H9 (cell line): ENCODE data around the gene HSFX2. TPM values are rescaled to one million over a fixed set of nuclear protein-coding genes. Genes with fewer than 3 reads are reported as not detected.

Source experiments
- DNase-seq: peaks from one replicate; pipeline ENCODE4 v3.0.0-alpha.2; 2017
- H2AFZ ChIP-seq: one replicate; pipeline ENCODE4 v1.6.1; 2013; ENCODE audit warnings: mild to moderate bottlenecking, low read length, control low read depth, moderate library complexity
- H2AK5ac ChIP-seq: 2 replicates; pipeline ENCODE4 v1.6.1; 2013; ENCODE audit warnings: low read length, control low read depth, mixed read lengths; ENCODE audit not compliant: insufficient read length
- H2BK120ac ChIP-seq: one replicate; pipeline ENCODE4 v1.6.1; 2013; ENCODE audit warnings: low read depth, mild to moderate bottlenecking, low read length, control low read depth, inconsistent platforms; ENCODE audit not compliant: poor library complexity, severe bottlenecking
- H2BK12ac ChIP-seq: 2 replicates; pipeline ENCODE4 v1.6.1; 2013; ENCODE audit warnings: low read length, control low read depth, mixed read lengths, low read depth; ENCODE audit not compliant: insufficient read length
- H2BK15ac ChIP-seq: 2 replicates; pipeline ENCODE4 v1.6.1; 2013; ENCODE audit warnings: low read depth, low read length, control low read depth
- H2BK20ac ChIP-seq: one replicate; pipeline ENCODE4 v1.6.1; 2013; ENCODE audit warnings: low read depth, mild to moderate bottlenecking, low read length, control low read depth, inconsistent platforms; ENCODE audit not compliant: poor library complexity, severe bottlenecking
- H2BK5ac ChIP-seq: 2 replicates; pipeline ENCODE4 v1.6.1; 2013; ENCODE audit warnings: low read length, control low read depth, mixed read lengths; ENCODE audit not compliant: insufficient read length
- H3K14ac ChIP-seq: 2 replicates; pipeline ENCODE4 v1.6.1; 2013; ENCODE audit warnings: low read length, control low read depth; ENCODE audit not compliant: insufficient read depth
- H3K18ac ChIP-seq: 2 replicates; pipeline ENCODE4 v1.6.1; 2013; ENCODE audit warnings: low read depth, mild to moderate bottlenecking, mixed read lengths, low read length, control low read depth; ENCODE audit not compliant: insufficient read length
- H3K23ac ChIP-seq: 2 replicates; pipeline ENCODE4 v1.6.1; 2013; ENCODE audit warnings: low read length, control low read depth, mixed read lengths, low read depth; ENCODE audit not compliant: insufficient read length
- H3K23me2 ChIP-seq: 2 replicates; pipeline ENCODE4 v1.6.1; 2013; ENCODE audit warnings: low read depth, mild to moderate bottlenecking, mixed read lengths, low read length, control low read depth; ENCODE audit not compliant: insufficient read length, poor library complexity, severe bottlenecking
- H3K27ac ChIP-seq: 2 replicates; pipeline ENCODE4 v1.5.1; 2013; ENCODE audit warnings: low read length, control low read depth, mixed read lengths, low read depth; ENCODE audit not compliant: insufficient read length
- H3K27me3 ChIP-seq: 2 replicates; pipeline ENCODE4 v1.6.1; 2013; ENCODE audit warnings: low read length, control low read depth, inconsistent platforms; ENCODE audit not compliant: insufficient read depth
- H3K4ac ChIP-seq: 2 replicates; pipeline ENCODE4 v1.6.1; 2013; ENCODE audit warnings: low read depth, mild to moderate bottlenecking, control low read depth, inconsistent platforms, low read length, moderate library complexity
- H3K4me1 ChIP-seq: 2 replicates; pipeline ENCODE4 v1.6.1; 2013; ENCODE audit warnings: low read length, control low read depth, inconsistent platforms; ENCODE audit not compliant: insufficient read depth
- H3K4me2 ChIP-seq: 2 replicates; pipeline ENCODE4 v1.6.1; 2013; ENCODE audit warnings: low read length, control low read depth, mixed read lengths; ENCODE audit not compliant: insufficient read length, insufficient read depth
- H3K56ac ChIP-seq: 2 replicates; pipeline ENCODE4 v1.6.1; 2013; ENCODE audit warnings: low read depth, mild to moderate bottlenecking, mixed read lengths, low read length, control low read depth; ENCODE audit not compliant: insufficient read length
- H3K79me1 ChIP-seq: 2 replicates; pipeline ENCODE4 v1.6.1; 2013; ENCODE audit warnings: low read depth, mild to moderate bottlenecking, moderate library complexity, low read length, control low read depth, inconsistent platforms; ENCODE audit not compliant: insufficient read depth, poor library complexity, severe bottlenecking
- H3K79me2 ChIP-seq: 2 replicates; pipeline ENCODE4 v1.6.1; 2013; ENCODE audit warnings: low read length, control low read depth, inconsistent platforms; ENCODE audit not compliant: insufficient read depth
- H3K9ac ChIP-seq: 2 replicates; pipeline ENCODE4 v1.6.1; 2013; ENCODE audit warnings: low read length, control low read depth, mixed read lengths; ENCODE audit not compliant: insufficient read length; ENCODE audit errors: extremely low read depth
- H3K9me3 ChIP-seq: one replicate; pipeline ENCODE4 v1.6.1; 2013; ENCODE audit warnings: low read depth, low read length, inconsistent platforms; ENCODE audit not compliant: control insufficient read depth
- H3T11ph ChIP-seq: one replicate; pipeline ENCODE4 v1.6.1; 2013; ENCODE audit warnings: mild to moderate bottlenecking, low read length, control low read depth, inconsistent platforms
- H4K20me1 ChIP-seq: one replicate; pipeline ENCODE4 v1.6.1; 2013; ENCODE audit not compliant: control insufficient read depth, insufficient read length, insufficient read depth
- H4K5ac ChIP-seq: 2 replicates; pipeline ENCODE4 v1.6.1; 2013; ENCODE audit warnings: low read depth, mild to moderate bottlenecking, mixed read lengths, low read length, control low read depth; ENCODE audit not compliant: insufficient read length
- H4K8ac ChIP-seq: replicated peaks from 2 replicates; pipeline ENCODE4 v1.6.1; 2013; ENCODE audit warnings: low read length, control low read depth, mixed read lengths, low read depth; ENCODE audit not compliant: insufficient read length
- H4K91ac ChIP-seq: 2 replicates; pipeline ENCODE4 v1.6.1; 2013; ENCODE audit warnings: low read depth, mild to moderate bottlenecking, moderate library complexity, mixed read lengths, low read length, control low read depth; ENCODE audit not compliant: insufficient read length
- H3K27ac Mint-ChIP-seq, 3 experiments: 2 replicates in 2 of 3; 3 replicates in 1 of 3; pipeline ENCODE4 v1.8.0; 2020 to 2021; ENCODE audit warnings: mixed read lengths in 3 of 3, mild to moderate bottlenecking in 1 of 3, moderate library complexity in 1 of 3
- H3K27me3 Mint-ChIP-seq: 2 replicates; pipeline ENCODE4 v1.8.0; 2021; ENCODE audit warnings: low read depth, mild to moderate bottlenecking, moderate library complexity, mixed read lengths
- H3K36me3 Mint-ChIP-seq, 3 experiments: 2 replicates in 2 of 3; 3 replicates in 1 of 3; pipeline ENCODE4 v1.8.0; 2020 to 2021; ENCODE audit warnings: low read depth in 3 of 3, mixed read lengths in 3 of 3; ENCODE audit not compliant: insufficient read depth in 1 of 3
- H3K4me1 Mint-ChIP-seq, 2 experiments: 2 replicates each; pipeline ENCODE4 v1.8.0; 2020; ENCODE audit warnings: mixed read lengths in 2 of 2
- H3K4me3 Mint-ChIP-seq, 2 experiments: 2 replicates in 1 of 2; 3 replicates in 1 of 2; pipeline ENCODE4 v1.8.0; 2020 to 2021; ENCODE audit warnings: mild to moderate bottlenecking in 2 of 2, mixed read lengths in 2 of 2, moderate library complexity in 1 of 2
- H3K9me3 Mint-ChIP-seq, 2 experiments: 2 replicates in 1 of 2; 3 replicates in 1 of 2; pipeline ENCODE4 v1.8.0; 2020; ENCODE audit warnings: mild to moderate bottlenecking in 2 of 2, mixed read lengths in 2 of 2, moderate library complexity in 1 of 2
- CTCF ChIP-seq: fragments of 200-600 bp; sonication (generic); conservative IDR thresholded peaks from 3 replicates; pipeline ENCODE4 v1.8.0; 2021; ENCODE audit warnings: antibody characterized with exemption, mild to moderate bottlenecking
- WGBS: extraction: QIAGEN DNeasy Blood & Tissue Kit; methylation state at CpG from one replicate; pipeline ENCODE4 v1.1.7; 2013; ENCODE audit warnings: missing lambda C conversion rate, low lambda C conversion rate, mixed read lengths; ENCODE audit not compliant: insufficient read length; ENCODE audit errors: extremely low coverage; 5-methylcytosine and 5-hydroxymethylcytosine counted together
- total RNA-seq: library from RNA; stranded (reverse); gene quantifications from 2 replicates; pipeline ENCODE4 v1.2.1, GENCODE V29; 2021

Gene HSFX2
- total RNA-seq, 1 experiment from 2014 or later, result not detected

- no peaks in the 10 kb centered on the region for H3K23me2 ChIP-seq
- H2BK20ac ChIP-seq, result no peak overlapping the region
- Mint-ChIP-seq H3K27ac (no peak overlapping the region), H3K4me3 (no peak overlapping the region), H3K27me3 (peaks cover 5% of the 10 kb centered on the region), H3K36me3 (no peaks in the 10 kb centered on the region; a peak in 2 of 7 replicates), H3K4me1 (no peaks in the 10 kb centered on the region), H3K9me3 (peaks cover 60 to 68% of the 10 kb centered on the region in 2 experiments)
- no peak overlapping the region for H2AK5ac ChIP-seq
- no peaks in the 10 kb centered on the region for H3K79me2 ChIP-seq
- no peak overlapping the region for H3T11ph ChIP-seq
- no peak overlapping the region for H2AFZ ChIP-seq
- no peak overlapping the region for H4K8ac ChIP-seq
- no peak overlapping the region for H2BK120ac ChIP-seq
- no peak overlapping the region for H3K23ac ChIP-seq
- H3K4me1 ChIP-seq, result no peaks in the 10 kb centered on the region
- no peak overlapping the region for H3K14ac ChIP-seq
- H3K4me2 ChIP-seq, result no peak overlapping the region
- H4K91ac ChIP-seq, result no peak overlapping the region
- H2BK5ac ChIP-seq, result no peak overlapping the region
- no peak overlapping the region for H2BK15ac ChIP-seq
- no peaks in the 10 kb centered on the region for H4K20me1 ChIP-seq
- H3K27ac ChIP-seq, result no peak overlapping the region
- H2BK12ac ChIP-seq, result no peak overlapping the region
- H3K4ac ChIP-seq, result no peak overlapping the region
- TF ChIP-seq CTCF, result no peak
- H3K9me3 ChIP-seq, result peaks cover 22% of the 10 kb centered on the region
- H3K56ac ChIP-seq, result no peak overlapping the region
- H3K27me3 ChIP-seq, result no peaks in the 10 kb centered on the region
- WGBS, result no CpG with 5 or more reads among the region's 2 CpGs
- no peak for DNase-seq
- no peak overlapping the region for H3K9ac ChIP-seq
- no peak overlapping the region for H3K18ac ChIP-seq
- H3K79me1 ChIP-seq, result no peaks in the 10 kb centered on the region
- H4K5ac ChIP-seq, result no peak overlapping the region
Observed at GRCh38 chrX:149641835-149642234, 46.7 kb upstream of the HSFX2 start.
